ENCODE measurements around the gene ZNF438. TPM values are rescaled to one million over a fixed set of nuclear protein-coding genes. Genes with fewer than 3 reads are reported as not detected.

Gene ZNF438
- total RNA-seq, 4 donors from 2014 or later: 2.9 to 9.3 (median 5.9) TPM

GRCh38 chr10:30974355-30974754, 57.3 kb downstream of the ZNF438 start:
- WGBS, 2 donors: 79 to 83% methylated on average over 5 of the region's 5 CpGs
- peaks cover 0 to 7% (median 6%) of the 10 kb centered on the region in 3 donors for H3K4me1 ChIP-seq
- H3K27ac ChIP-seq: no peak overlapping the region
- no peak overlapping the region for H3K4me3 ChIP-seq
- peaks cover 0 to 5% (median 0%) of the 10 kb centered on the region in 3 donors for H3K36me3 ChIP-seq
- H3K27me3 ChIP-seq: no peaks in the 10 kb centered on the region
- no peaks in the 10 kb centered on the region for H3K9me3 ChIP-seq
- intact Hi-C loops (cut with DNase I): no loop called here
- DNase-seq: no peak
- TF ChIP-seq CTCF (IDR thresholded peaks at IDR 0.05): no peak
- no peak for TF ChIP-seq POLR2A (IDR thresholded peaks at IDR 0.05)

GRCh38 chr10:30973737-30974136, 57.9 kb downstream of the ZNF438 start:
- H3K9me3 ChIP-seq: no peaks in the 10 kb centered on the region
- no peak overlapping the region for H3K4me3 ChIP-seq
- intact Hi-C loops (cut with DNase I): no loop called here
- peaks cover 0 to under 1% (median 0%) of the 10 kb centered on the region in 3 donors for H3K36me3 ChIP-seq
- peaks cover 0 to 7% (median 6%) of the 10 kb centered on the region in 3 donors for H3K4me1 ChIP-seq
- no peak overlapping the region for H3K27ac ChIP-seq
- no peak for DNase-seq
- no peaks in the 10 kb centered on the region for H3K27me3 ChIP-seq
- TF ChIP-seq CTCF (IDR thresholded peaks at IDR 0.05) (no peak), POLR2A (IDR thresholded peaks at IDR 0.05) (no peak)
- WGBS, 2 donors: 63 to 76% methylated on average over 6 of the region's 6 CpGs

- Histone ChIP-seq H3K27me3 (no peaks in the 10 kb centered on the region), H3K36me3 (no peaks in the 10 kb centered on the region), H3K4me1 (peaks cover 0 to 7% (median 6%) of the 10 kb centered on the region in 3 donors), H3K9me3 (no peaks in the 10 kb centered on the region), H3K27ac (no peak overlapping the region), H3K4me3 (no peak overlapping the region)
- WGBS, 2 donors: 85 to 88% methylated on average over 4 of the region's 4 CpGs
- no peak for DNase-seq
- intact Hi-C loops (cut with DNase I): no loop called here
- TF ChIP-seq CTCF (IDR thresholded peaks at IDR 0.05): no peak
- no peak for TF ChIP-seq POLR2A (IDR thresholded peaks at IDR 0.05)
Measured at GRCh38 chr10:30970760-30971460, 60.8 kb downstream of the ZNF438 start.

- Histone ChIP-seq H3K4me1 (peaks cover 0 to 6% (median 0%) of the 10 kb centered on the region in 3 donors), H3K27me3 (no peaks in the 10 kb centered on the region), H3K9me3 (no peaks in the 10 kb centered on the region), H3K27ac (no peak overlapping the region), H3K4me3 (no peak overlapping the region), H3K36me3 (no peaks in the 10 kb centered on the region)
- intact Hi-C loops (cut with DNase I): no loop called here
- WGBS, 2 donors: 82 to 86% methylated on average over 1 to 3 of the region's 3 CpGs
- TF ChIP-seq POLR2A (IDR thresholded peaks at IDR 0.05) (no peak), CTCF (IDR thresholded peaks at IDR 0.05) (no peak)
- DNase-seq: no peak
Measured at GRCh38 chr10:30968711-30969110, 63.0 kb downstream of the ZNF438 start.

GRCh38 chr10:30967650-30968410, 63.8 kb downstream of the ZNF438 start:
- TF ChIP-seq CTCF (IDR thresholded peaks at IDR 0.05) (no peak), POLR2A (IDR thresholded peaks at IDR 0.05) (no peak)
- H3K27ac ChIP-seq: no peak overlapping the region
- no peak for DNase-seq
- intact Hi-C loops (cut with DNase I): no loop called here
- H3K9me3 ChIP-seq: no peaks in the 10 kb centered on the region
- H3K4me1 ChIP-seq: peaks cover 0 to 6% (median 0%) of the 10 kb centered on the region in 3 donors
- H3K36me3 ChIP-seq: no peaks in the 10 kb centered on the region
- no peaks in the 10 kb centered on the region for H3K27me3 ChIP-seq
- WGBS, 2 donors: 67 to 83% methylated on average over 6 of the region's 6 CpGs
- no peak overlapping the region for H3K4me3 ChIP-seq
